WI38 (cell line): ENCODE data around the gene H2AZ1.

ENCODE experiments used
- H3K4me3 ChIP-seq: 2 replicates; pipeline ENCODE4 v1.5.1; 2011; ENCODE audit warnings: low read depth, mild to moderate bottlenecking, control low read depth, low read length
- TF ChIP-seq, protein P1 (sequence below): IDR thresholded peaks from 2 replicates; pipeline ENCODE4 v1.5.1; 2012; ENCODE audit warnings: low read depth, mild to moderate bottlenecking, control low read depth, low read length

Gene H2AZ1

DNA sequence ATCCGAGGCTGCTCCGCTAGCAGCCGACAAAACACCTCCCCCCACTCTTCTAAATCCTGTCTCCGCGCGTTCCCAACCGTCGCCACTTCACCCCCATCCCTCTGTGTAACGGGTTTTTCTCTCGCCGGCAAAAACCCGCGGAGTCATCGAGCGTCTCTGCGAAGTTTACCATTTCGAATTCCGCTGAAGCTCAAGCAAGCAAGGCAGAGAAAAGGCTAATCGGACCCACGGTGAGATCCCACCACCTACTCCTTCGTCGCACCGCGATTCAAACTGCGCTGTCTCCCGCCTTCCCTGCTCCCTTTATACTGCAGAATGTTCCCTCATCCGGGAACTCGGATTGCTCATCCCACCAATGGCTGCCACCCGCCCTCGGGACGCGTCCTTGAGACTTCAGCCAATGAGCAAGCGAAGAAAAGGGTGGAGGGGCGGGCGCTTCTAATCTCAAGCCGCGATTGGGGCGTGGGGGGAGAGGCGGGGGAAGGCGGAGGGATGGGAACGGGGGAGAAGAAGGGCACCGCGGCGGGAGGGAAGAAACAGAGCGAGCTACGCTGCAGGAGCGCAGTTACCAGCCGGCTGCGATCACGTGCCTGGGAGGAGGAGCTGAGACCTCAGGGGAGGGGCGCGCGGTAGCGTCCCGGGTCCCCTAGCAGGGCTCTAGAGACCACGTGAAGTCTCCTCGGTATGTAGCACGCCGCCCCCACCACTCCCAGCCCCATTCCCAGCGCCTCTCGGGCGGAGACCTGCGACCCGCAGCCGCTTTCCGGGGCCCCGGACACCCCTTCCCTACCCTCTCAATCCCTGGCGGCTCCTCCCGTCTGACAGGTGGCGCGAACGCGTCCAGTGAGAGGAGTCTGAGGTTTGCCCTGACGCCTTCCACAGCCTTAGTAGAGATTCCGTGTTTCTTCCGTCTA lies at the start of gene H2AZ1:
Gene H2AZ1 (minus strand): TSS at position 277 of the 914 bp plus-strand sequence. CDS start 105 bp downstream, at position 172.
- peak within 1 kb of the TSS; percentile 92 for H3K4me3 ChIP-seq
- TF ChIP-seq, protein P1, sequence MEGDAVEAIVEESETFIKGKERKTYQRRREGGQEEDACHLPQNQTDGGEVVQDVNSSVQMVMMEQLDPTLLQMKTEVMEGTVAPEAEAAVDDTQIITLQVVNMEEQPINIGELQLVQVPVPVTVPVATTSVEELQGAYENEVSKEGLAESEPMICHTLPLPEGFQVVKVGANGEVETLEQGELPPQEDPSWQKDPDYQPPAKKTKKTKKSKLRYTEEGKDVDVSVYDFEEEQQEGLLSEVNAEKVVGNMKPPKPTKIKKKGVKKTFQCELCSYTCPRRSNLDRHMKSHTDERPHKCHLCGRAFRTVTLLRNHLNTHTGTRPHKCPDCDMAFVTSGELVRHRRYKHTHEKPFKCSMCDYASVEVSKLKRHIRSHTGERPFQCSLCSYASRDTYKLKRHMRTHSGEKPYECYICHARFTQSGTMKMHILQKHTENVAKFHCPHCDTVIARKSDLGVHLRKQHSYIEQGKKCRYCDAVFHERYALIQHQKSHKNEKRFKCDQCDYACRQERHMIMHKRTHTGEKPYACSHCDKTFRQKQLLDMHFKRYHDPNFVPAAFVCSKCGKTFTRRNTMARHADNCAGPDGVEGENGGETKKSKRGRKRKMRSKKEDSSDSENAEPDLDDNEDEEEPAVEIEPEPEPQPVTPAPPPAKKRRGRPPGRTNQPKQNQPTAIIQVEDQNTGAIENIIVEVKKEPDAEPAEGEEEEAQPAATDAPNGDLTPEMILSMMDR, result no peak

DNA sequence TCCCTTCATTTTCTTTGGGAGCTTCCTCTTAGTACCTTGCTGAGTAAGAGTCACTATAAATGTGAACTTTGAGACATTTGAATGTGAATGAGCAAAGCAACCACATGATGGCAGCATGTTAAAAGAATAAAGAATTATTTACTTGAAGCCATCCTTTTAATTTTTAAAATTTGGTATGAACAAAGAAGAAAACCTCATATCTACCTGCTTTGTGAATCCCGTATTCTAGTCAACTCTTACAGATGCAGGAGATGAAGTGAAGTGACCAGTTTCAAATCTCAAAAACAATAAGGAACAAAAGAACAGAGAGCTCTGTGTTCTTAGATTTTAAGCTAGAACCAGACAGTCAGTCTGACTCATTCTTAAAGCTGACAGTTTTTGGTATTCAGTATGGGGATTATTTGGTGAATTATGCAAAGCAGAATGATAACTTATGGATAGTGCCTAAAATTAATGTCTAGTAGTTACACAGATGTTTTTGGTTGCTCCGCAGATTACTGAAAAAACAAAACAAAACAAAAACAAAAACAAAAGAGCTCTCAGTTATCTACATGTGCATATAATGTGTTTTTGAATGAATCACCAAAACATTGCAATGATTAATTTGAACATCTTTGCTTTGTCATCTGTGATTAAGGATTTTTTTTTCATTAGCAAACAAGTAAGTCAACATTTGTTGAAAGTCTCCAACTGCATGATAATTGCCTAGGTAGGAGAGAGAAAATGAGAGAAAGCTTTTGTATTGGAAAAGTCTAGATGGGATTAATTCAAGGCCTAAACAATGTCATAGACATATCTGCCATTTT lies 48.2 kb upstream of the H2AZ1 start:
- TF ChIP-seq, protein P1, result peak; percentile 14; the same call in 1 of the 2 replicates
- no peak overlapping the region for H3K4me3 ChIP-seq

DNA sequence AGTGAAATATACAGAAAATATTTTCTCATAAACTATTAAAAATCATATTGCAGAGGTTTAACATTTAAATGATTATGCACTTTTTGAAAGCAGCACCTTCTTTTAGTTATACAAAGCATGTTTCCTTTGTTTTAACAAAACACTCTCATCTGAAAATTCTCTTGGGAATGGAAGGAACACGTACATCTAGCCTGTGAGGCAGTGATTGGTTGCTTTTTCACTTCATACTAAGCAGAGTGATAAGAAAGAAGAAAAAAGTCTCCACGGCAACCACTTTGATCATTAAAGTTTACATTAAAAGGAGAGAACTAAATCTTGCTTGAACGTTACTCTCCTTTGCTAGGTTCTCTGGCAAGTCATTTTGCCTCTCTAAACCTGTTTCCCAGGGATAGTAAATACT lies 41.7 kb upstream of the H2AZ1 start:
- TF ChIP-seq, protein P1, result no peak
- H3K4me3 ChIP-seq, result no peak overlapping the region

DNA sequence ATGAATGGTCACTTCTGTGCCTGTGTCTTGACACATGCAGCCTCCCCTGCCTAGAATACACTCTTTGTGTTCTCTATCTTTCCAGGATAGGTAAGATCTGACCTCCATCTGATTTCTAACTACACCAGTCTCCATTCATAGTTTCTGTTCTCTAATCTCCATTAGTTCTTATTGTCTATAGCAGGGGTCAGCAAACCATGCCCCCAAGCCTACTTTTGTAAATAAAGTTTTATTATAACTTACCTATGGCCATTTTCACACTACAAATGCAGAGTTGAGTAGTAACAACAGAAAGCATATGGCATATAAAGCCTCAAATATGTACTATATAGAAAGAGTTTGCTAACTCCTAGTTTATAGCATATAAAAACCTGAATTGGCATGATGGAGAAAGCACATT lies 37.6 kb upstream of the H2AZ1 start:
- TF ChIP-seq, protein P1, result no peak
- H3K4me3 ChIP-seq, result no peak overlapping the region

DNA sequence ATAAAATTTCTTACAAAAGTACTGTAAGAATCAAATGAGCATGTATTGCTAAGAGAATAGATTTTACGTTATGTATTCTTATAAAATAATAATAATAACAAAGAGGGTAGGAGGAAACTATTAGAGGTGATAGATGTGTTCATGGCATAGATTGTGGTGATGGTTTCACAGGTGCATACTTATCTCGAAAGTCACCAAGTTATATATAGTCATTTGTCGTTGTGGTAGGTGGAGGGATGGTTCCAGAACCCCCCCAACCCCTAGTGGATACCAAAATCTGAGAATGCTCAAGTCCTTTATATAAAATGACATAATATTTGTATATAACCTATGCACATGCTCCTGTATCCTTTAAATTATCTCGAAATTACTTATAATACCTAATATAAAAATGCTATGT lies 36.7 kb upstream of the H2AZ1 start:
- no peak overlapping the region for H3K4me3 ChIP-seq

DNA sequence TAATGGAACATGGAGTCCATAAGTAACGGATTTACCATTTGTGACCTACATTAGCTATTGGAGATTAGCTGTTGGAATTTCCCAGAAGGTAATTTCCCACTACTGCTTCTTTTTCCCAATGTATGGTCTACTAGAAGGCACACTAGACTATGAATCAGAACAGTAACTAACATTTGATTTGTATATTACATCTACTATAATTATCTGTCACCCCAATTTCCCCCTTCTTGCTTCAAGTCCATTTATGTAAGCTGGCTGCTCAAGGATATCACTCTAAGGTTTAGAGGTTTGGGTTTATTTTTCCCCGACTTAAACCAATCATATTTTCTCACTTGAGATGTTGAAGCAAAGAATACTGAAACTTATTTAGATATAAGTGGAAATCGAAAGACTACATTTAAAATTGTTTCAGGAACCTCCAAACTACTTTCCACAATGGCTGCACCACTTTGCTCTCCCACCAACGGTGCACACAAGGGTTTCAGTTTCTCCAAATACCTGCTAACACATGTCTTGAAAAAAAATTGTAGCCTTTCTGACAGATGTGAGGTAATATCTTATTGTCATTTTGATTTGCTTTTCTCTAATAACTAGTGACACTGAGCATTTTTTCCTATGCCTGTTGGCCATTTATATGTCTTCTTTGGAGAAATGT lies 33.3 kb upstream of the H2AZ1 start:
- TF ChIP-seq, protein P1, result no peak
- no peak overlapping the region for H3K4me3 ChIP-seq

More for the DNA sequence above, 36.7 kb upstream of the H2AZ1 start:
- TF ChIP-seq, protein P1, result no peak
